ENCODE results near the gene VSIG10L2. TPM values are rescaled to one million over a fixed set of nuclear protein-coding genes. Genes with fewer than 3 reads are reported as not detected.

The VSIG10L2 gene
- polyA plus RNA-seq, 2 of the 4 experiments (the other 2 are of a cell fraction), result not detected

DNA sequence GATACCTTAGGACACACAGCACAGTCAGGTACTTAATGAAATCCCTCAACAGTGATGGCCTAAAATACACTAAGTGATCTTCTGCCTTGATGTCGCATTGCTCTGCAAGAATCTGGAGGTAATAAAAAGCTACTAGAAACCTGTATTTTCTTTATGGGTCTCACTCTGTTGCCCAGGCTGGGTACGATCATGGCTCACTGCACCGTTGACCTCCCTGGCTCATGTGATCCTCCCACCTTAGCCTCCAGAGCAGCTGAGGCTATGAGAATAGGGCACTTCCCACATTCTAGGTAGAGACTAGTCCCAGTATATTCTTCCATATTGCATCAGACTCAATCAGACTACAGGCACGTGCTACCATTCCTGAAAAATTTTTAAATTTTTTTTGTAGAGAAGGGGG lies 21.7 kb downstream of the VSIG10L2 start (continued):
- TF ChIP-seq, protein P1, sequence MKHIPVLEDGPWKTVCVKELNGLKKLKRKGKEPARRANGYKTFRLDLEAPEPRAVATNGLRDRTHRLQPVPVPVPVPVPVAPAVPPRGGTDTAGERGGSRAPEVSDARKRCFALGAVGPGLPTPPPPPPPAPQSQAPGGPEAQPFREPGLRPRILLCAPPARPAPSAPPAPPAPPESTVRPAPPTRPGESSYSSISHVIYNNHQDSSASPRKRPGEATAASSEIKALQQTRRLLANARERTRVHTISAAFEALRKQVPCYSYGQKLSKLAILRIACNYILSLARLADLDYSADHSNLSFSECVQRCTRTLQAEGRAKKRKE (CRISPR knock-in tag; IDR thresholded peaks at IDR 0.05; ENCODE audit: low read depth), result no peak
- TF ChIP-seq RAD21 (conservative IDR thresholded peaks at IDR 0.05 in 1 of 2, IDR thresholded peaks at IDR 0.05 in 1 of 2), result no peak
- no peak for TF ChIP-seq FOXS1 (CRISPR knock-in tag; IDR thresholded peaks at IDR 0.05)
- TF ChIP-seq RNF2 (IDR thresholded peaks at IDR 0.05; ENCODE audit: borderline replicate concordance, low read depth), result no peak
- TF ChIP-seq, protein P2, sequence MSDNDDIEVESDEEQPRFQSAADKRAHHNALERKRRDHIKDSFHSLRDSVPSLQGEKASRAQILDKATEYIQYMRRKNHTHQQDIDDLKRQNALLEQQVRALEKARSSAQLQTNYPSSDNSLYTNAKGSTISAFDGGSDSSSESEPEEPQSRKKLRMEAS (IDR thresholded peaks at IDR 0.05), result no peak
- no peak for TF ChIP-seq HOXB13 (CRISPR knock-in tag; IDR thresholded peaks at IDR 0.05; ENCODE audit: low read depth)

DNA sequence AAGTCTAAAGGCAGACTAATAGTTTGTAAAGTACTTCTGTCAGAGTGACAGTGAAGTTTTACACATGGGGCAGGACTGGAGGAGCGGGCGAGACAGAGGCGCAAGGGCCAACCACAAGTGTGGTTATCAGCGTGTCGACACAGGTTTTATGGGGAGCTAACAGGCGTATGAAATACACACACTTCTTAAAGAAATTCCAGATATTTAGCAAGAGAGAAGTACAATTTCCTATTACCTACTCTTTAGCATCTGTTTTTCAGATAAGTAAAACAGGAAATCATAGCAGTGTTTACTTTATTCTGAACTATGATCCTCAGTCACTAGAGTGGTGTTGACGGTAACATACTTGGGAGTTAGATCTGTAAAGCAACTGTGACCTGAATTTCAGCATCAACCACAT lies 22.5 kb downstream of the VSIG10L2 start:
- TF ChIP-seq EHF (CRISPR knock-in tag; IDR thresholded peaks at IDR 0.05) (no peak), CBX8 (IDR thresholded peaks at IDR 0.05) (no peak), FOSB (CRISPR knock-in tag; IDR thresholded peaks at IDR 0.05) (no peak), RCOR1 (IDR thresholded peaks at IDR 0.05; ENCODE audit: low read depth, low read length) (no peak), CHD2 (IDR thresholded peaks at IDR 0.05; ENCODE audit: low read length, partially characterized antibody) (no peak), HEYL (CRISPR knock-in tag; IDR thresholded peaks at IDR 0.05) (no peak), MAFK (IDR thresholded peaks at IDR 0.05; ENCODE audit: partially characterized antibody) (no peak), HDAC2 (IDR thresholded peaks at IDR 0.05) (no peak), HOXB5 (CRISPR knock-in tag; IDR thresholded peaks at IDR 0.05) (no peak)
- TF ChIP-seq, protein P3, sequence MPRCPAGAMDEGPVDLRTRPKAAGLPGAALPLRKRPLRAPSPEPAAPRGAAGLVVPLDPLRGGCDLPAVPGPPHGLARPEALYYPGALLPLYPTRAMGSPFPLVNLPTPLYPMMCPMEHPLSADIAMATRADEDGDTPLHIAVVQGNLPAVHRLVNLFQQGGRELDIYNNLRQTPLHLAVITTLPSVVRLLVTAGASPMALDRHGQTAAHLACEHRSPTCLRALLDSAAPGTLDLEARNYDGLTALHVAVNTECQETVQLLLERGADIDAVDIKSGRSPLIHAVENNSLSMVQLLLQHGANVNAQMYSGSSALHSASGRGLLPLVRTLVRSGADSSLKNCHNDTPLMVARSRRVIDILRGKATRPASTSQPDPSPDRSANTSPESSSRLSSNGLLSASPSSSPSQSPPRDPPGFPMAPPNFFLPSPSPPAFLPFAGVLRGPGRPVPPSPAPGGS (IDR thresholded peaks at IDR 0.05), result no peak
- ATAC-seq (no peak), DNase-seq (ENCODE audit: low read depth in 1 of 2, low spot score in 1 of 2) (no peak), FAIRE-seq (no peak)
- 77% methylated on average over 7 of the region's 7 CpGs for WGBS (ENCODE audit: missing lambda C conversion rate)
- Histone ChIP-seq H3K9me3 (no peaks in the 10 kb centered on the region), H3K4me1 (peaks cover 7% of the 10 kb centered on the region; the same call in 2 of the 3 replicates), H3K4me2 (peak overlapping the region; percentile 29; the same call in 2 of the 3 replicates), H3K27ac (no peak overlapping the region), H3K4me3 (no peak overlapping the region)
- ChIA-PET CTCF (no interaction called here), POLR2A (no interaction called here)

DNA sequence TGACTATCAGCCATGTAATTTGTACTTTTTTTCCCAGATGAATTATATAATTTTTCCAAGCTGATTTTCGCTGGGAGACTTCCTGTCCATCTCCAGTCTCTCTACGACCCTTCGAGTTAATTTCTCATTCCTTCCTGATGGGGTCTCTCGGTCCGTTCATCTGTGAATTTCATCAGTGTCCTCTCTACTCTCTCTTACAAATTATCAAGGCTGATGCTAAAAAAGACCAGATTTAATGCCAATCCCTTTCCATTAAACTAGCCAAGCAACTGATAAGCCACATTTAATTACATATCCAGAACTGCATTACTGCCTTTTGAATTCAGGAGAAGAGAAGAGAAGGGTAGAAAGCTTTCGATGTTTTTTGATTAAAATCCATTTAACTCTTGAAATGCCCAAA lies 25.8 kb downstream of the VSIG10L2 start:
- H3K4me1 ChIP-seq, result peaks cover 7% of the 10 kb centered on the region; the same call in 2 of the 3 replicates
- 76% methylated on average over 6 of the region's 6 CpGs for WGBS (ENCODE audit: missing lambda C conversion rate)
- no peaks in the 10 kb centered on the region for H3K9me3 ChIP-seq
- CTCF ChIA-PET, result interaction anchor here (1.4 kb wide), 1 partner anchor 30 kb away, joined by 3 read pairs; no protein-coding TSS in a partner anchor
- TF ChIP-seq, protein P4, sequence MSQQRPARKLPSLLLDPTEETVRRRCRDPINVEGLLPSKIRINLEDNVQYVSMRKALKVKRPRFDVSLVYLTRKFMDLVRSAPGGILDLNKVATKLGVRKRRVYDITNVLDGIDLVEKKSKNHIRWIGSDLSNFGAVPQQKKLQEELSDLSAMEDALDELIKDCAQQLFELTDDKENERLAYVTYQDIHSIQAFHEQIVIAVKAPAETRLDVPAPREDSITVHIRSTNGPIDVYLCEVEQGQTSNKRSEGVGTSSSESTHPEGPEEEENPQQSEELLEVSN (IDR thresholded peaks at IDR 0.05; ENCODE audit: borderline replicate concordance, low read depth), result no peak
- TF ChIP-seq ZC3H11A (IDR thresholded peaks at IDR 0.05), result no peak
- TF ChIP-seq, protein P5, sequence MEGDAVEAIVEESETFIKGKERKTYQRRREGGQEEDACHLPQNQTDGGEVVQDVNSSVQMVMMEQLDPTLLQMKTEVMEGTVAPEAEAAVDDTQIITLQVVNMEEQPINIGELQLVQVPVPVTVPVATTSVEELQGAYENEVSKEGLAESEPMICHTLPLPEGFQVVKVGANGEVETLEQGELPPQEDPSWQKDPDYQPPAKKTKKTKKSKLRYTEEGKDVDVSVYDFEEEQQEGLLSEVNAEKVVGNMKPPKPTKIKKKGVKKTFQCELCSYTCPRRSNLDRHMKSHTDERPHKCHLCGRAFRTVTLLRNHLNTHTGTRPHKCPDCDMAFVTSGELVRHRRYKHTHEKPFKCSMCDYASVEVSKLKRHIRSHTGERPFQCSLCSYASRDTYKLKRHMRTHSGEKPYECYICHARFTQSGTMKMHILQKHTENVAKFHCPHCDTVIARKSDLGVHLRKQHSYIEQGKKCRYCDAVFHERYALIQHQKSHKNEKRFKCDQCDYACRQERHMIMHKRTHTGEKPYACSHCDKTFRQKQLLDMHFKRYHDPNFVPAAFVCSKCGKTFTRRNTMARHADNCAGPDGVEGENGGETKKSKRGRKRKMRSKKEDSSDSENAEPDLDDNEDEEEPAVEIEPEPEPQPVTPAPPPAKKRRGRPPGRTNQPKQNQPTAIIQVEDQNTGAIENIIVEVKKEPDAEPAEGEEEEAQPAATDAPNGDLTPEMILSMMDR (IDR thresholded peaks at IDR 0.05), result no peak
- ATAC-seq (no peak), DNase-seq (ENCODE audit: low read depth in 1 of 2, low spot score in 1 of 2) (no peak), FAIRE-seq (no peak)
- no peak overlapping the region for H3K4me2 ChIP-seq
- POLR2A ChIA-PET, result no interaction called here
- no peak overlapping the region for H3K27ac ChIP-seq
- H3K4me3 ChIP-seq, result no peak overlapping the region
